Breast epithelium (tissue), 3 donors: ENCODE data around the gene ADAMTSL2.

ENCODE experiments used
- POLR2A ChIP-seq: fragments of 450-650 bp; IDR thresholded peaks from one replicate; pipeline ENCODE4 v1.6.1; 2016; ENCODE audit warnings: antibody characterized with exemption, mild to moderate bottlenecking, moderate library complexity
- POLR2AphosphoS5 ChIP-seq, 3 donors: sonication (generic); formaldehyde crosslinking; IDR thresholded peaks; one replicate each; pipeline ENCODE4 v1.6.1; 2017; ENCODE audit warnings: antibody characterized with exemption in 3 of 3
- TF ChIP-seq, protein P1 (sequence below), 3 donors: fragments of 450-650 bp; IDR thresholded peaks; one replicate each; pipeline ENCODE4 v1.5.1; 2016 to 2017; ENCODE audit warnings: antibody characterized with exemption in 3 of 3, mild to moderate bottlenecking in 3 of 3, moderate library complexity in 3 of 3

DNA sequence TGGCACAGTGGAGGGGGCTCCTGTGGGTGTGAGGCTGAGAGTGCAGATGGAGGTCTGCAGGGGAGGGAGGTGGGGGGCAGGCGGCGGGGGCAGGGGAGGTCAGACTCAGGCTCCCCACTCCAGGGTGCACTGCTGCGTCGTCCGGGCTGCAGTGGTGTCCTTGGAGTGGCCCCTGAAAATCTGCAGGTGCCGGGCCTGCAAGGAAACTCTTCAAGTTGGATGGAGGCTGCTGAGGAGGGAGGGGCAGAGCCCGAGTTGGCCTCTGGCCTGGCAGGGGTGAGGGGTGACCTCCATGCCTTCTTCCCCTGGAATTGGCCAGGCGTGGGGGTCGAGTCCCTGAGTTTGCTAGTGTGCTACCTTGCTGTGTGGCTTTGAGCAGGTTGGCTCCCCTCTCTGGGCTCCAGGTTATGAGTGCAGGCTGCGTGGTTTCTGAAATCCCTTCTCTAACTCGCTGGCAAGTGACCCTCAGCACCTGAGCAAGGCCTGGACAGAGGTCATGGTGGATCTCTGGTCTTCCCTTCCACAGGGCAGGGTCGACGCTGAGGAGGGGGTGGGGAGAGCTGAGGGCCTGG, 888 bp downstream of the ADAMTSL2 start:
- no peak for TF ChIP-seq POLR2A
- TF ChIP-seq, protein P1, sequence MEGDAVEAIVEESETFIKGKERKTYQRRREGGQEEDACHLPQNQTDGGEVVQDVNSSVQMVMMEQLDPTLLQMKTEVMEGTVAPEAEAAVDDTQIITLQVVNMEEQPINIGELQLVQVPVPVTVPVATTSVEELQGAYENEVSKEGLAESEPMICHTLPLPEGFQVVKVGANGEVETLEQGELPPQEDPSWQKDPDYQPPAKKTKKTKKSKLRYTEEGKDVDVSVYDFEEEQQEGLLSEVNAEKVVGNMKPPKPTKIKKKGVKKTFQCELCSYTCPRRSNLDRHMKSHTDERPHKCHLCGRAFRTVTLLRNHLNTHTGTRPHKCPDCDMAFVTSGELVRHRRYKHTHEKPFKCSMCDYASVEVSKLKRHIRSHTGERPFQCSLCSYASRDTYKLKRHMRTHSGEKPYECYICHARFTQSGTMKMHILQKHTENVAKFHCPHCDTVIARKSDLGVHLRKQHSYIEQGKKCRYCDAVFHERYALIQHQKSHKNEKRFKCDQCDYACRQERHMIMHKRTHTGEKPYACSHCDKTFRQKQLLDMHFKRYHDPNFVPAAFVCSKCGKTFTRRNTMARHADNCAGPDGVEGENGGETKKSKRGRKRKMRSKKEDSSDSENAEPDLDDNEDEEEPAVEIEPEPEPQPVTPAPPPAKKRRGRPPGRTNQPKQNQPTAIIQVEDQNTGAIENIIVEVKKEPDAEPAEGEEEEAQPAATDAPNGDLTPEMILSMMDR (IDR thresholded peaks at IDR 0.05): no peak
- TF ChIP-seq POLR2AphosphoS5 (IDR thresholded peaks at IDR 0.05): no peak
